GM18508 (cell line): ENCODE measurements around the gene BMI1.

Experiments
- ATAC-seq: cut with Tn5 transposase; IDR thresholded peaks from one replicate; pipeline ENCODE4 v1.9.1; 2021; ENCODE audit warnings: moderate number of reproducible peaks; ENCODE audit not compliant: insufficient read depth, unreplicated experiment

Gene BMI1

DNA sequence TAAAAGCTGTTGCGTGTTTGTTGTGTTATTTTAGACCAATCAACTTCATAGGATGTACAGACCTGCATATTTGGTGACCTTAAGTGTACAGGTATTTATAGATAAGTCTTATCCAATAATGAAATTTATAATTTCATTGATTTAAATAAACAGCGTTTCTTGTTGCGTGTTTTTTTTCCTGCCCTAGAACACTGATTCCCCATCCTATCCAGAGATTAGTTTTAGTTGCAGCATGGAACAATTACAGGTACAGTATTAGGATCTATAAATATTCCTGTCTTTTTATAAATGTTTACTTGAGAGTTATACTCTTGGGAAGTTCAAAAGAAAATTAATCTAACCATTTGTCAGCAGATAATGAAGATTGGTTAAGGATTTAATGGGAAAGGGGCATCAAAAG, 2.1 kb upstream of the BMI1 start:
- no peak for ATAC-seq

DNA sequence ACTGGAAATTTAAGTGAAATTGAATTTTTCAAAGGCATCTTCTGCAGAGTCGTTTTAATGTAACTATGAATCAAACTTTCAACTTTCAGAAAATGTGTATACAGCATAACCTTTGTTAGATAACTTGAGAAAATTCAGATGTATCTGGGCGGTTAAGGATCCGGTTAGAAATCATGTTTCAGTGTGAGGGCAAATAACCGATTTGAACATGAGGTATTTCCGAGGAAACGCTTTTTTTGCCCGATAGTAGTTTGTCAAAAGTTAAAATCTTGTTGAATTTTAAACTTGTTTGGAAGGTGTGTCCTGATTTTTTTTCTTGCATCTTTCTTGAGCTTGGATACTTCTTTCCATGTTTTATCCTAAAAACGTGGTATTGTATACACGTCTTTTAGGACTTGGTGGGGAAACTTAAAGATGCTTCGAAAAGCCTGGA, 1.3 kb upstream of the BMI1 start:
- ATAC-seq, result no peak

DNA sequence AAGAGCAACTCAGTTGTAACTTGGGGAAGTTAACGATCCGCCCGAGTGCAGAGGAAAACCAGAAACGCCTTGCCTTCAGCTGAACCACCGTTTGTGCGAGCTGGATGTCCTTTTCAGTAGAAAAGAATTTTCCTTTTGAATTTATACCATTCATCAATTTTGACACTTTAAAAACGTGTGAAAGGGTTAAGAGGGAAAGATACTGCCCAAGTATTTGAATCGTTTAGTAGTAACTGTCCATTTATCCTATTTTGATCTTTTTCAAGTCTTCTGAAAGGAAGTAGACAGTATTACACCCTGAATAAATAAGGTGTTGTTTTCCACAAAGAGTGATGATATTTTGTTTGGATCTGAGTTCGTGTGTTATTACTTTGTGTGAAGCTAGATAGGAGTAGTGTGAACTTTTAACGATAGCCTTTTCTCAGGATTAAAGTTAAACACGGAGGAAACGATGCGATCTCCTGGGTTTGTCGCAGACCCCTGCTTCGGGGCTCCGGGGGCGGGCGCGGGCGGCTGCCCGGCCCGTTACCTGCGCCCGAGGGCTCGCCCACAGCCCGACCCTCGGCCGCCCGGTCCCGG, 830 bp upstream of the BMI1 start:
- no peak for ATAC-seq

DNA sequence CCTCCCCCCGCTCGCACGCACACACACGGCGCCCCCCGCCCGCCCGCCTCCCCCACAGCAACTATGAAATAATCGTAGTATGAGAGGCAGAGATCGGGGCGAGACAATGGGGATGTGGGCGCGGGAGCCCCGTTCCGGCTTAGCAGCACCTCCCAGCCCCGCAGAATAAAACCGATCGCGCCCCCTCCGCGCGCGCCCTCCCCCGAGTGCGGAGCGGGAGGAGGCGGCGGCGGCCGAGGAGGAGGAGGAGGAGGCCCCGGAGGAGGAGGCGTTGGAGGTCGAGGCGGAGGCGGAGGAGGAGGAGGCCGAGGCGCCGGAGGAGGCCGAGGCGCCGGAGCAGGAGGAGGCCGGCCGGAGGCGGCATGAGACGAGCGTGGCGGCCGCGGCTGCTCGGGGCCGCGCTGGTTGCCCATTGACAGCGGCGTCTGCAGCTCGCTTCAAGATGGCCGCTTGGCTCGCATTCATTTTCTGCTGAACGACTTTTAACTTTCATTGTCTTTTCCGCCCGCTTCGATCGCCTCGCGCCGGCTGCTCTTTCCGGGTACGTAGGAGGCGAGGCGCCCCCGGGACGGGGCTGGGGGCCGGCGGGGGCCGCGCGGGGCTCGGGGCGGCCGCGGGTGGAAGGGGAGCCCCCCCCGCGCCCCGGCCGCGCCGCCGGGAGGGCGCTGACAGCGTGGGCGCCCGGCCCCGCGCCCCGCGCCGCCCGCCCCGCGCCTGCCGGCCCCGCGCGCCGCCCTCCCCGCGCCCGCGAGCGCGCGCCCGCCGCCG, 441 bp downstream of the BMI1 start:
- ATAC-seq, result no peak

DNA sequence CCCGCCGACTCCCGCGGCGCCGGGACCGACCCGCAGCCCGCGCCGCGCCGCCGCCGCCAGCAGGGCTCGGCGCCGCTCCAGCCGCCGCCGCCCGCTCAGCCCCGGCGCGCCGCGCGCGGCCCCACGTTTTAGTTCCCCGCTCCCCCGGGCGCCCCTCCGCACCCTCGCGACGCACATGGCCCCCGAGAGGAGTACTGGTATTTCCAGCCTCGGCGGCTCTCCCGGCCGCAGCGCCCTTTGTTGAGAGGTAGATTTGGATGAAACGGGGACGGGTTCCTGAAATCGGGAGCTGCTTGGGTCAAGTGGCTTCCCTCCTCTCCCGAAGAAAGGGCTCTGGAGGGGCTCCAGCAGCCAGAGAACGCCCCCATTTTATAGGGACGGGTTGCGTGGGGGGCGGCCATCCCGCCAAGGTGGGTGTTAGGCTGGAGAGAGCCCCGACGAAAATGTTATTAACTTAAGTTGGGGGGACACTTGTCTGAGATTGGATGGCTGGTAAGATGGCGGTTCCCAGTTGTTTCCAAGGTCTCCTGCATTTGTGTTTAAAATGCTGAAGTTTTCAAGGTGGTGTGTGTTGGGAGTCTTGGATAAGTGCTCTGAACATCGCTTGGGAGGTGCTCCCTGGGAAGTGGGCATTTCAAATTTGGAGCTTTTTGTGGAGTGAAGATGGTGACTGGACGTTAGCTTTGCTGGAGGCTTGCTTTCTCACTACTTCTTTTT, 1.2 kb downstream of the BMI1 start:
- no peak for ATAC-seq

DNA sequence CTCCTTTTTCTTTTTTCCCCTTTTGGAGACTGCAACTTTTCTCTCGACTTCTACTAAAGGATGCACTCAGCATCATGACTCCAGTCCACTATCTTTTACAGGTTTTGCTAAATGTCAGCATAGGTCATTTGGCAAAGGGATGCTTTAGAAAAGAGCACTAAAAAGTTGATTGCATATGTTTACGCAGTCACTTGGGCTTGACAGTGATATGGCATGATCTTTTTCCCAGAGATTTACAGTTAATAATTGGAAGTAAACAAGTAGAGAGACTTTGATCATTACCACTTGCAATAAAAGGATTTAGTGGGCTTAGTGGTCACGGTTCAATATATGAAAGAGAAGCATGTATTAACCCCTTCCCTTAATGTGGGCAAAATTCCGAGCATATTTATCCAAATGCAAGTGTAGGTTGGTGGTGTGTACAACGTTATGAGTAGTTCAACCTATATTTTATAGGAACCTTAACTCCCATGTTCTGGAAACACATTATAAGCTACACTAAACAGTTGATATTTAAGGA, 1.8 kb downstream of the BMI1 start:
- no peak for ATAC-seq

DNA sequence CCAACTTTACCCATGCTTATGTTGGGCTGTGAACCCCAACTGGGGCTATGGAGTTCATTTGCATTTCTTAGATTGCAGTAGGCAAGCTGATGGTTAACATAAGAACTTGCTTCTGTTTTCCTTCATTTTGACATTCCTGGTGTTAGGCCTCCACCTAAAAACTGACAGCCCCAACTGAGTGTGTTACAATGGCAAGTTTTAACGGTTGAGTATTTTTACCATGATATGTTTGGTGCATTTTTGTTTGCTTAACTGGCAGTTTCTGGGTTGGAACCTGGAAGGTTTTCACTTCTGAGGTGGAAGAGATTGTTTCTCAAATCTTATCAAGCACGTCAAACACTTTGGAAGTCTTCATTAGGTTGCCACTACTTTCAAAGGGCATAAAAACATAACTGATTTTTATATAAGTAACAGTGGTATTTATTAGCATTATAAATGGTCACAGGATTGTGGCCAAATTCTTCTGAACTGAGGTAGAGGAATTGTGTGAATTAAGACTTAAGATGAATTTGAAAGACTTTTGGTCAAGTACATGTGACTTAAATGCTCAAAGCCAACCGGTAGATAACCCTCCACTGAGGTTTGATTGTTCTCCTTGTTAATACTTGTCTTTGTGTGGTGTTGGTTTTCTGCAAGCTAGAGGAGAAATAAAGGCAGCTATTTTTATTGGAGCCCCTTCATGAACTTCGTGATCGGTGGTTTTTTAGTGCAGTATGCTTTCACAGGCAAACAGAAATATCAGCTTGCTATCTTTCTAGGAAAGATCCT, 2.8 kb downstream of the BMI1 start:
- ATAC-seq, result no peak

DNA sequence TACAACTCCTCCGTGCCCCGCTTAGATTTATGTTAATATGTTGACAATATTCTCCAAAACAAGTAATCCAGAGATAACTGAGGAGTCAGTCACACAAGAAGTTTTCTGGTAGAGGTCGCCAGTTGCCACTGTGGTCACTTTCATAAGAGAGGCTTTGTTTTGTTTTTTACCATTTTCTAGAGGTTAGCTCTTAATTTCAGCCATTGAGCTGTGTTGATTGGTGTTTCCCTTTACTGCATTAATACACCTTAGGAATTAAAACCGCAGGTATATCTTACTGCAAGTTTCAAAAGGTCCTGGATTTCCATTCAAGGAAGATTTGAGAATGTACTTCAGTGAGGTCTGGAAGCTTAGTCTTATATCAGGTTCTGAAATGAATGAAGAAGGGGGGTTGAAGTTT, 3.5 kb downstream of the BMI1 start:
- no peak for ATAC-seq

DNA sequence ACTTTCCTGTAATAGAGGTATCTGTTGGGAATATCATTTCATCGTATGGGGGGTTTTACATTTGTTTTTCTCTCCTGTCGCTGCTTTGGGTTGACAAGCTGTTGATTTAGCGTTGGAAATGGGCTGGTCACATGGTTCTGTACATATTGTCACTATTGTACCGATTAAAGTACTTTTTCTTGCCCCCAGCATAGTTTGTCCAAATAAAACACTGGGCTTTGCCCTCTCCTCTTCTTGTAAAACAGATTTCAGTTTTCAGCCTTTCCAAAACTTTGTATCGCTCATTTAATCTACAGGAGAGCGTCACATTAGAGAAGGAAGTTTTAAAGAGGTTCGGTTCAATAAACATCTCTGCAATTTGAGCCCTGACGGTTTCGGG, 4.0 kb downstream of the BMI1 start:
- no peak for ATAC-seq

DNA sequence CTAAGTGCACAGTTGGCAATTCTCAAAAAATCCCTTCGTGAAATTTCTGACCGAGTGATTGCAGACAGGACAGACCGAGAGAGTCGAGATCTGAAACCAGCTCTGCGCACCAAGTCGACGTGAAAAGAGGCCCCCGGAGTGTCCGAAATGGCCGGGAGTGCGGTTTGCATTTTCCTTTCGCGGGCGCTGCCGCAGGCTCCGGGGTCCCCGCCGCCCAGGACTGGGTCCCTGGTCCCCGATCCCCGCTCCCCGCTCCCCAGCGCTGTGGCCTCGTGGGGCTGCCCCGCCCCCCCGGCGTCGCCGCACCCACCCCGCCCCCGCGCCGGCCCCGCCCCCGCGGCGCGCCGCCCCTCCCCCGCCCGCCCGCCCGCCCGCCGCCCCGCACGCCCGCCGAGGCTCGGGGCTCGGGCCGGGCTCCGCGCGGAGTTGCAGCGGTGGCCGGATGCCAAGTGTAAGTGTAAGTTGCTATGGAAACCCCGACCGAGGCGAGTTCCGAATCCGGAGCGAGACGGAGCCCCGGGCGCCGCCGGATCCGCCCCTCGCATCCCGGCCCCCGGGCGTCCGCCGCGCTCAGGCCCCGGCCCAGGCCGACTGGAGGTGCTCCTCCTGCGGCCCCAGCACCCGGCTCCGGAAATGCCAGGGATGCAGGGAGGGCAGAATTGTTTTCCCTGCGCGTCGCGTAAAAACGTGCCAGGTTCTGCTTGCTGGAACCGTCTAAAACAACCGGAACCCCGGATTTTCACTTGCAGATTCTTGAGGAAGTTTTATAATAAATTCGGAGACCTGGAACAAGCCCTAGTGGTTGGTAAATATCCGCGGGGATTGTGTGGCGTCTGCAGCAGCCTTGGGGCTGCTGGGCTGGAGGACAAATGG, 4.6 kb downstream of the BMI1 start:
- ATAC-seq, result no peak

DNA sequence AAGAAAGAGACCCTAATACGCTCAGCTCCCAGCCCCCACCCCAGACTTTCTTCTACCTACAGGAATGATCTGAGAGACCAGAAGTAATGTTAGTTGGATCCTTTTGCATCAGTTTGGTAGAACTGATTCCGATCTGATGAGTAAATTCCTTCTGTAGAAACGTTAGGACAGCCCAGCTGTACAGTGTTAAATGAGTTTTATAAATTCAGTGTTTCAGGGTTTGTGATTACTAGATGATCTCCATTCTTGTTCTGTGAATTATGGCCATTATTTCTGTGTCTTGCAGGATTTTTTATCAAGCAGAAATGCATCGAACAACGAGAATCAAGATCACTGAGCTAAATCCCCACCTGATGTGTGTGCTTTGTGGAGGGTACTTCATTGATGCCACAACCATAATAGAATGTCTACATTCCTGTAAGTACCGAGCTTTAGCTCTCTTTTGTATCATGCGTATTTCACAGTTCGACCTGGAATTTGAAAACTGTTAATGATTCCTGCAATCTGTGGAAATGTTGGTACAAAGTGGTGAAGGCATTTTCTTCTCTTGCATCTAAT, 5.3 kb downstream of the BMI1 start:
- ATAC-seq, result no peak

DNA sequence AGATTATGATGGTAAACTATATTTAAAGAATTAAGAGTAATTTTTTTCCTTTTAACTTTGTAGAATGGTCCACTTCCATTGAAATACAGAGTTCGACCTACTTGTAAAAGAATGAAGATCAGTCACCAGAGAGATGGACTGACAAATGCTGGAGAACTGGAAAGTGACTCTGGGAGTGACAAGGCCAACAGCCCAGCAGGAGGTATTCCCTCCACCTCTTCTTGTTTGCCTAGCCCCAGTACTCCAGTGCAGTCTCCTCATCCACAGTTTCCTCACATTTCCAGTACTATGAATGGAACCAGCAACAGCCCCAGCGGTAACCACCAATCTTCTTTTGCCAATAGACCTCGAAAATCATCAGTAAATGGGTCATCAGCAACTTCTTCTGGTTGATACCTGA, 8.3 kb downstream of the BMI1 start:
- ATAC-seq, result no peak

DNA sequence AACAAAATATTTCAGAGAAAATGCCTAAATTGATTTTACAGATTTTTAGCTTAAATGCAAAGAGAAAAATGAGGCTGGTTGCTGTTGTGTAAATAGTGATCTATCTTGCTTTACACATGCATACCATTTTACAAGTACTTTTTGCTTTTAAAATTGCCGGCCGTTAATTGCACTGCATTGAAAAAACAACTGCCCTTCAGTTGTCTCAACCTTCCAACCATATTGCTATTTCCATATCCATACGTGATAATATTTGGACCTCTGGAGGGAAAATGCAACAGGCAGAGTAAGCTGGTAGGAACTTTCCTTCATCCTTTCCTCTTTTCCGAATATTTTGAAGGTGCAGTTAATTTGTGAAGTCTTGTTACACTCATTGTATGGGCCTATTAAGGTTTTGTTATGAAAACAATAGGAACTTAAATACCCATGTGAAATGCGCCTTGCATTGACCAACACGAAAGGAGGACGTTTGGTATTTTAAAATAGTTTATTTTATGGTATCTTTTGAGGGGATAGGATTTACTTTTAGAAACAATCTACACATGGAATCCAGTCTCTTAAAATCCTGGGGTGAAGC, 11.3 kb downstream of the BMI1 start:
- no peak for ATAC-seq

DNA sequence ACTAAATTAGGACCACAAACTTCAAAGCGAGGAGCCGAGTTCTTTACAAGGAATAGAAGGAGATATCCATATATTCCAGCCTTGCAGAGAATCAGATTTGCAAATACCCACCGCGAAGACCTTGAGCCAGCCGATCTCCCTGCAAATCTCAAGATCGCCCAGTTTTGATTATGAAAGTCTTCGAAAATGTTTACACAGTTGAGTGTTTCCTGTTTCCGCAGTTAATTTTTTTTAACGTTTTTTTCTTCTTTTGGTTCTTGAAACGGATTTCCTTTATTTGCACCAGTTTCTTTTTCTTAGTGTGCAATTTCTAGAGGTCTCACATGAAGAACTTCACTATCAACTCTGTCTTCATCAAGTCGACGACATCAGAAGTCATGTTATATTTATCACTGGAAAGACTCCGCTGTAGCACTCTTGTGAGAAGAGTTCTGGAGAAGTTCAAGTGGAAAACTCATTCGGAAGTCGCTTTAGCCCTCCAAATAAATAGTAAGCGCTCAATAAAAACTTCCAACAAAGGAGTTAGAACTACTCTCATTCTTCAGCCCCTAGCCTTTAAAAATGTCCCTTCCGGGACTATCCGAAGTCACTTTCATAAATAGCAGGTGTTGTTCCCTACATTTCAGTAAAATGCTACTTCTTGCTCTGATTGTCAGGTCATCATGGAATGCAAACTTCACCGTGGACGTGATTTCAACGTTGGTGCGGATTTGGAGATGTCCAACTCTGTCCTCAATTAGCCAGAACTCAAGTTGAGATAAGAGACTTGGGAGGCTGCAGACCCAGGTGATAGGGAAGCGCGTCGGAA, 12.5 kb downstream of the BMI1 start:
- no peak for ATAC-seq

DNA sequence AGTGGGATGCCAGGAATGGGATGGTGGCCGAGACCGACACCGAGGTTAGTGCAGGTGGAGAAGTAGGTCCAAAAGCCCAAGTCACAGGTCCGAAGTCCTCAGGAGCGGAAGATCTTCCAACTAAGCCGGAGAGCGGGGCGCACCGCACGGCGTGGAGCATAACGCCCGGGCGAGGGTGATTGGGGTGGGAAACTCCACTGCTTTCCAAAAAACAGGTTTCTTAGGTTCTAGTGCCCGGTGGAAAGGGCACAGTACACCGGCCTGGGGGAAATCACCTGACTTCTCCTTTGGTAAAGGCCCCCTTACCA, 13.0 kb downstream of the BMI1 start:
- no peak for ATAC-seq

DNA sequence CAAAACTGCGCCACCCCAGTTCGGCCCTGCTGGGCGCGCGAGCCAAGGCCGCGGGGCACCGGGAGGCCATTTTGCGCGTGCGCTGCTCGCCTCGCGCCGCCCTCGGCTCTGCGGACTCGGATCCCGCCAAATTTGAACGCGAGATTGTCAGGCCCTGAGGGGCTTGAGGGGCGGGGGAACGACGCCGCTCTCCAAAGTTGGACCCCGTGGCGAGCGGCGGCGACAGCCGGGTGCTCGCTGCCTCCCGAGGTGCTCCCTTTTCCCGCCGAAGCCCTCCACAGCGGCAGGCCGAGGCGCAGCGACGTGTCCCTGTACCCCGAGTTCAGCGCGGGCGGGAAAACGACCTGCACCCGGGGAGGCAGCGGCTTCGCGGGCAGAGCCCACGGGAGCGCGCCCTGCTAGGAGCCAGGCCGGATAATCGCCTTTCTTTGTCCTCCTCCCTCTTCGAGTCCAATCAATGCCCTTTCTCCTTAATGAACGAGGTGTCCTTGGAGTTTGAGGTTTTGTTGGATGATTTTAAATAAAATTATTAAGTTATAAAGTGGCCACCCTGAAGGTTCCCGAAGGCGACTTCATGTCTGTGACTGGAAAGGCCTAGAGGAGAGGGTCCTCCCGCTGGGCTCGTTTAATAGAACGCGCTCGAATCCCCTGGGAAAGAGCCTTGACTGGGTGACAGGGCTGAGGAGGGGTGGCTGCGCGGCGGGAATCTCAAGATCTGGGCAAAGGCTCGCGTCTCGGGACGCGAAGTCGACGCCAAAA, 13.7 kb downstream of the BMI1 start:
- no peak for ATAC-seq

DNA sequence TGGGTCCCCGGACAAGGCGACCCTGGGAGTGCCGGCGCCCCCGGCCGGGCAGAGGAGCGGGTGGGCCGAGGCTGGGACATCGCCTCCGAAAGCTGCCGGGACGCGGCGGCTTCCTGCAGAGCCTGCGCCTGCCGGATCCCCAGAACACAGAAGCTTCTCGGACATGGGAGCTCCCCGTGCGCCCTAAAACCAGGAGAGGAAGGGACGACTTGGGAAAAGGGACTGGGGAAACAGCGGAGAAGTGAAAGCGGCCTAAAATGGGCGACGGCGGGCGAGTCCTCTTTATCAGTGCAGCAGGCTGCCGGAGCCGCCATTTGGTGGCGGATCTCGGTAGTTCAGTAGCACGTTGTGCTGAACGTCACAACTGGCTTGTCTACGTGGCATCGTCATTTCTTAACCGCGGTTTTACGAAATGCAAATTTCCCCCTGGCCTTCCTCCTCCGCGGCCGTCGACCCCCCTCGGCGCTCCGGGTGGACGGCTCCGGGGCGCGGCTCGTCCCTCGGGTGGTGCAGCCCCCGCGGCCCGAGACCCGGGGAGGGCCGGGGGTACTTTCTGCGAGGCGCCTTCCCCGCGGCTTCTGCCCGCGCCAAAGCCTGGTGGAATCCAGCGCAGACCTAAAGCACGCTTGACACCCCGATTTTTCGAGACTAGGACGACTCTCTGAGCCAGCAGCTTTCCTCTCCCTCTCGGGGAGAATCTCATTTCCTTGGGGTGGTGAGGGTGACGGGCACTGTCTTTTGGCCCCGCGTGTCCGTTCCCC, 14.5 kb downstream of the BMI1 start:
- ATAC-seq, result no peak
